Anterior cingulate cortex (tissue), 58 donors: Measurements from ENCODE around the gene ISCU.
"Not testable (repeated sequence)": the region's sequence is repeated elsewhere in the genome, so short reads cannot be mapped to it uniquely, and the experiment has no call there.

ENCODE experiments used
- DNase-seq, 58 donors: peaks; one replicate each; lab custom pipeline; 2025; lab: John Stamatoyannopoulos, UW

The ISCU gene

DNA sequence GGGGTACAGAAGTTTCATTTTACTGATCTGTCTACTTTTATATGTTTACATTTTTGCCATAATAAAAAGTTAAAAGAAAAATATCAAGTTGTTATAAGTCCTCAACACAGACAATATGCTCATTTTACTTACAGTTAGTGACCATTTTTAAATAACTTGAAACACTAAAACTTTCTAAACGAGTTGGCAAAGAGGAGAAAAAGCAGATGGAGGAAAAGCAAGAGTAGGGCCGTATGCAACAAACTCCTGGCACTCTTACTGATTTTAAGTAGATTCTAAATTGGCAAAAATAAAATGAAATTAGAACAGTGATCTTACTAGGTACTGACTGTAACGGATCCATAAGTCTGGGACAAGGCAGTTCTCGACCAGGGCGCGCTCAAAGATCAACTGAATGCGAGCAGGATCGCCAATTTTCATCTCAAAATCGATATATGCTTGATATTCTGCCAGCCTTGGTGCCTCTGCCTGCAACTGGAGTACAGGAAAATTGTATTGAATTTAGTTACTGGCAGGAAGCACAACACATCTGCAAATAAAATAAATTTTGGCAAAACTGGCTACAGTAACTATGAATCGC lies 23.7 kb upstream of the ISCU start:
- DNase-seq = no peak

DNA sequence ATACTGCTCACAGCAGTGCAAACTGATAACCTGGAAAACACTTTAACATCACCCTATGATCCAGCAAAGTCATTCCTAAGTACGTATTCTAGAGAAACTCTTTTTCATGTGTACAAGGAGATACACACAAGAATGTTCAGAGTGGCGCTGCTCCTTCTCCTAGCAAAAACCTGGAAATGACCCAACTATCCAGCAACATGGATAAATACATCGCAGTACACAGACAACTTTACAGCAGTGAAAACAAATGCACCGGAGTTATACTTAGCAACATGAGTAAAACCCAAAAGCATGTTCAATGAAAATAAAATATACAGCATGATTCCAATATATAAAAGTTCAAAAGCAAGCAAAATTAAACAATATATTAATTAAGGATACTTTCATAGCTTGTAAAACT lies 20.1 kb upstream of the ISCU start:
- no peak for DNase-seq

DNA sequence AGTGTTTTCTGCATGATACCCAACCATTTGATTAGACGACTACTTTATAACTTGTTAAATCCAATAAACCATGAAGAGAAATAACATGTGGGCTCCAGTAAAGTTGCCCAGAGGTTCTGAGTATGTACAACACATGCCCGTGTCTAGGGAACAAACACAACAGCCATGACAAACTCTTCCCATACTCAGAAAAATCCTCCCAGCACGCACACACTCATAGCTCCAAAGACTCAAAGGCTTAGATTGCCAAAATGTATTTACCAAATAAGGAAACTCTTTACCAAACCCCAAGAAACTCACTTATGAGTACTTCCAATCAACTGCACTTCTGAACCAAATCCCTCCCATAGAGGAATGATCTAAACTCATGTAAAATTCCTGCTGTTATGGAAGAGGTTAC lies 18.7 kb upstream of the ISCU start:
- DNase-seq = no peak

DNA sequence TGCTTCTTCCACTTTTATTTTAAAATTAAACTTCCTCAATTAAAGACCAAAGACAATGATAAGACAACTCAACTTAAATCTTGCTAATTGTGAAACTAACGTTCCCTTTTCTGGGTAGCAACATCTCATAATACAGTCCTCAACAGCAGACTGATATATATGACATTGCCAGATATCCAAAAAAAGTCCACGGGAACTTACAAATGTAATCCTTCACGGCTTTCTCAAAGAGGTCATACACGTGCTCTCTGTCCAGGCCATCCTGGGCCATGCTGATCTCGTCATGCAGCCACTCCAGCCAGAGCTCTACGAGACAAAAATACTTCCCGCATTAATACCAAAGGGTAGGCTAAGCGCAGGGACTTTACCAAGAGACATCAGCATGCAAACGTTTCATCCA lies 14.7 kb upstream of the ISCU start:
- no peak for DNase-seq

DNA sequence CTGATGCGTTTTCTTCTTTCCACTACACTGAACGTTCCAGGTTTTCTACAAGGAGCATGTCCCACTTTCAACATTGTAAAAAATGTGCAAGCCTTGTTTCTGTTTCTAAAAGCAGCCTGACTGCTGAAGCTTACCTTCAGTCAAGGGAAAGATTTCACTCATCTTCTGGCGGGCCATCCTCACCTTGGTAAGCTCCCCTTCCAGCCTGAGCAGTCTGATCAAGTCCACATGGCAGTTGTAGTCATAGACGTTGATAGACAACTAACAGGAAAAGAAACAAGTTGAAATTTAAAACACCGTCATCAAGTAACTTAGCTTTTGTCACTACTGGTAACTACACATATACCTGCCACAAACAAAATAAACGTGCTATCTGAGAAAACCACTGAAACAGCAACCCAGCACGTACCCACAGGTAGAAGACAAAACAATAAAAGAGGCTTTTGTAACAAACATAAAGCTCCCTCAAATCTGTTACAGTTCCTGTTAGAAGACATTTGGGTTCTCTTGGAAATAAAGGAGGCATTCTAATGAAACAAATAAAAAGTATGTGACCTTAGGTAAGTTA lies 13.4 kb upstream of the ISCU start:
- no peak for DNase-seq

DNA sequence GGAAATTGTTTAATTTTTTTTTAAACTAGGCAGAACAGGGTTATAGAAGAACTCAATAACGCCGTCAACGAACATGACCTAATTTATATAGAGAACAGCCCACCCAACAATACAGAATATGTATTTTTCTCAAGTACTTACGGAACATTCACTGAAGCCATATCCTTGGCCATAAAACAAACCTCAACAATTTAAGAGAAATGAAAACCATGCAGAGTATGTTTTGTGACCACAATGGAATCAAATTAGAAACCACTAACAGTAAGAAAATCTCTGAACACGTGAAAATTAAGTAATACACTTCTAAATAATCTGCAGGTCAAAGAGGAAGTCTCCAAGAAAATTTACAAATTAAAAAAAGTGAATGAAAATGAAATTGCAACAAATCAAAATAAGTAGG lies 10.9 kb upstream of the ISCU start:
- no peak for DNase-seq

DNA sequence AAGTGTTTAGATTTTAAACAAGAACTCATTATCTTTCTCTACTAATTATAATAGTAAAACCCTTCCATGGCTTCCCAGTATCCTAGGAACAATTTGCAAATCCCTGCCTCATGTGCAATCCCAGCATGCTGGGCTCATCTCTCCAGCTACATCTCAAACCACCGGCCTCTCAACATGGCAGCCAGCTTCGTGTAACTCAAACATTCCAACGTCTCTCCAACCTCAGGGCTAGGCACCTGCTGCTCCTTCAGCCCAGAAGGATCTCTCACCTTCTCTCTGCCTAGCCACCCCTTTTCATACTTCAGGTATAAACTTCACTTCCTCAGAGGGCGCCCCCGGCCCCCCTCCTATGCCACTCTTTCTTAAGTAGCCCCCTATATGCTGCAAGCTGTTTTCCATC lies 8.6 kb upstream of the ISCU start:
- no peak for DNase-seq

DNA sequence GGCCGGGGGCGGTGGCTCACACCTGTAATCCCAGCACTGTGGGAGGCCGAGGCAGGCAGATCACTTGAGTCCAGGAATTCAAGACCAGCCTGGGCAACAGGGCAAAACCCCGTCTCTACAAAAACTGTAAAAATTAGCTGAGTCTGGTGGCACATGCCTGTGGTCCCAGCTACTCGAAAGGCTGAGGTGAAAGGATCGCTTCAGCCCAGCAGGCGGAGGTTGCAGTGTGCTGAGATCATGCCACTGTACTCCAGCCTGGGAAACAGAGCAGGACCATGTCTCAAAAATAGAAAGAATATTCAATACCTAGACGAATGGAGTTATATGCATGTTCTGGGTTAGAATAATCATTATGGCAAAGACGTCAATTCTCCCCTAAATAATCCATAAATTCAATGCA lies 7.0 kb upstream of the ISCU start:
- DNase-seq = not testable (repeated sequence)

DNA sequence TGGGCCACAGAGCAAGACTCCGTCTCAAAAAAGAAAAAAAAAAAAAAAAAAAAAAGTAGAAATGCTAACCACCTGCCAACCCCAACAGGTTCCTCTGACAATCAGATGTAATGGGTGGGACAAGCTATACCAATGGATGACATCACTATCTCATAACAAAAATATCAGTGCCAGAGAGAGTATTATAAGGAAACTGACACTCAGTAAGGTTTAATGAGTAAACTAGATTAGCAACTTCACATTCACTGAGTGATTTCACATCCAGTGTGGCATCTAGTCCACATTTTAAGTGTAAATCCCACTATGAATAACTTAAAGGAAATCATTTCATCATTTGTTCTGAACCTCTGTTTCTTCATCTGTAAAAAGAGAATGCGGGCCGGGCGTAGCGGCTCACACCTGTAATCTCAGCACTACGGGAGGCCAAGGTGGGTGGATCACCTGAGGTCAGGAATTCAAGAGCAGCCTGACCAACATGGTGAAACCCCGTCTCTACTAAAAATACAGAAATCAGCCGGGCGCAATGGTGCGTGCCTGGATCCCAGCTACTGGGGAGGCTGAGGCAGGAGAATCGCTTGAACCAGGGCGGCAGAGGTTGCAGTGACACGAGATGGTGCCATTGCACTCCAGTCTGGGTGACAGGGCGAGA lies 3.3 kb upstream of the ISCU start:
- no peak for DNase-seq

DNA sequence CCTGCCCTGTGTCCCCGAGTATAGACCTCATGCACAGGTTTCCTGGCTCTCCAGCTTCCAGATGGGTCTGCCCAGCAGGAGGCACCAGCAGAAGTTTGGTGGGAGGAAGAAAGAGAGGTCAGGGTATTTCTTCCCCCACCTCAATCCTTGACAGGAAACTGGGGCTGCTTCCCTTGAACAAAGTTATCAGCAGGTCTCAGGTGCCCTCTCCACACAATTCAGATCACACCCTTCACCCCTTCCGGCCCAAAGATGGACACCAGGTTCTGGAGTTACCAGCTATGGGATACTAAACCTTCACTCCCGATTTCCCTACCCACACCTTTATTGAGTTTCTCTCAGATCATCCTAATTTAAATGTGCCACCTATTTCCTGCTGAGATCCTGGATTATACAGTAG lies 2.6 kb upstream of the ISCU start:
- DNase-seq = no peak

DNA sequence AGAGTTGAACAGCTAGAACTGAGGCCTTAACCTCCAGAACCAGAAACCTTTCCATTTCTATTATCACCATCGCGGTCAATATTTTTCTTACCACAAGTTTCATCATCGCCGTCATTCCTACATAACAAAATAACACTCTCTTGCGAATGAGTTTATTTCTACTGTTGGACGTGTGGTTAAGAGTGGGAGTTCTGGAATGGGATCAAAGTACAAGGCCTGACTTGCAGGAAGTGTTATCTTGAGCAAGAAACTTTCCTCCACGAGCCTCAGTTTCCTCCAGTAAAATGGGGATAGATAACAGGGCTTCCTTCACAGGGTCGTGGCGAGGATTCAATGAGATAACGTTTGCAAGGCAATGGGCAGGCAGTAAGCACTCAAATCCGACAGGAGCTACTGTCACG lies 2.1 kb upstream of the ISCU start:
- no peak for DNase-seq

DNA sequence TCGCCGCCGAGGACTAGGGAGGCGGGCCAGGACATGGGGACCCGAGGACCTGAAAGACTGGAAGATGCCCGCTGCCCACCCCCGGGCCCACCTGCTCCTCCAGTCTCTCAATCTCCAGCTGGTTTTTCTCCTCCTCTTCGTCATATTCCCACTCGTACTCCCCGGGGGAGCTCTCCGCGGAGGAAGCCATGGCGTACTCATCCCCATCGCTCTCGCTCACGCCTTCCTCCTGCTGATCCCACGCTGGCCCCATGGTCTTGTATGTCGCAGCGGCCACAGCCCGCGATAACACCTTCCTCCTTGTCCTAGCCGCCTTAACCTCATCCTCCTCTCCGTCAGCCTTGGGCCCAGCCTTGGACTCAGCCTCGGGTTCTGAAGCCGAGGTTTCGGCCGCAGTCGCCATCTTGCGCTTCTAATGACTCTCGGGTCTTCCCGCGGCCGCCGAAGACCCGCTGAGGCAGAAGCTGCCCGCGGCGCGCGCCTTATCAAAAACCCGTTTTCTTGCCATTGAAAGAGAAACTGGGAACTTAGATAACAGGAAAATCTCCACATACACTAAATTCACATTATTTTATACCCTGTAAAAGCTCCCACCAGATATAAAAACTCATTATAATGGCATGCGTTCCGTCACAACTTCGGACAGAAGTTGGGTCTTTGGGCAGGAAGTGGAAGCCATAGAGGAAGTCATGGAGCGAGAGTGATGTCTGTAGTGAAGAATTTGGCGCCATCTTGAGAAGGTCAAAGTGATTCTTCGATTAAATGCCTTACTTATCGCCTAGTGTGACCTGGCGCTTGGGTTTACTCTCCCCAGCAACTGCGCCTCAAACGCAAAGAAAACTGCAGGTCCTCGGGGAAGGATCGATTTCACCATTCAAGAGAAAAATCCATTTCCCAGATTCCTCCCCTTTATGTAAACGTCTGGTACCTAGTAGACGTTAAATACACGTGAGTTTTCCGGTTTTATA lies 1.4 kb upstream of the ISCU start, which contains the start of gene SART3:
Gene SART3 (minus strand): TSS at position 422 of the 968 bp plus-strand sequence. CDS start 19 bp downstream, at position 403.
- DNase-seq = peak in 57 of 58 donors; percentile 12 to 89 (median 73)

DNA sequence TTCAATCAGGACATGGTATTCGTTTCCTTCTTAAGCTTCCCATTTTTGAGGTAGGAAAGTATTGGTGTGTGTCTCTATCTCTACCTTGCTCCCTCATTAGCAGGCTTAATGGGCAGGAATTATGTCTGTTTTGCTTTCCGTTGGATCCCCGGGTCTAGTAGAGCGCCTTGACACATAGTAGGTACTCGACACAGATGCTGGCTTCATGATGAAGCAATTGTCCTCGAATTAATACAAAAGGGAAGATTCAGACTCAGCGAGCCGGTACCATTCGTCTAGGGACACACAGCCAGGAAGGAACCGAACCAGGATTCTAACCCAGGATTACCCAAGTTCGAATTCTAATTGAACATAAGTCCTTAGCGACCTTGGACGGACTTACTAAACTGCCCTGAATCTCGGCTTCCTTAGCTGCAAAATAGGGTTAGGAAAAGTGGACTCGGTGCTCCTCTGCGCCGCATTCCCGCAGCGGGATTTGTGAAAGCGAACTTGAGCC lies 496 bp upstream of the ISCU start:
- DNase-seq = no peak

DNA sequence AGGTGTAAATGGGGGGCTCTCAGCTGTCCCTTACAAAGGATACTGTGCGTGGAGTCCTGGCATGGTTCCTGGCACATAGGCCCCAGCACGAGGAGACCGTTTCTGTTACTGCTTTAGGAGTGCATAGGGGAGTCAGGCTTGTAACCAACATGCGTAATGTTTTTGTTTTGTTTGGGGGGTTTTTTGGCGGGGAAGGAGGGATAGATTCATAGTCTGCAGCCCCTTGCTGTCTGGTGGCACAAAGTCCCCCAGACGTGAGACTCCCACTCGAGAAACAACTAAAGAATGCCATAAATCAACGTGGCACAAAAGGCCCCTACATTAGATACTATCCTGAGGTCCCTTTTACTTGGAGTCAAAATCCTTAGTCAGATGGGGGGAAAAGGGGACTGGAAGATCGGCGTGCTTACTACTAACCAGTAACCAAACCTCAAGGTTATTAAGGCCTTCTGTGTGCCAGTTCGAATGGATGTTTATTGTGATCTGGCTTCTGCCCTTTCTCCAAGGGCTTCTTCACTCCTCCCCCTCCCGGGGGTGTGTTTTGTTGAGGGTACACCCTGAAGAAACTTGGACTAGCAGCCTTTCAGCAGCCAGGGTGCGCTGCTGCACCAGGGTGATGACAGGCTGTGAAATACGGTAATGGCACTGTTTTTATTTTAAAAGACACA lies 874 bp downstream of the ISCU start:
- peak in 57 of 58 donors; percentile 3 to 91 (median 60) for DNase-seq

DNA sequence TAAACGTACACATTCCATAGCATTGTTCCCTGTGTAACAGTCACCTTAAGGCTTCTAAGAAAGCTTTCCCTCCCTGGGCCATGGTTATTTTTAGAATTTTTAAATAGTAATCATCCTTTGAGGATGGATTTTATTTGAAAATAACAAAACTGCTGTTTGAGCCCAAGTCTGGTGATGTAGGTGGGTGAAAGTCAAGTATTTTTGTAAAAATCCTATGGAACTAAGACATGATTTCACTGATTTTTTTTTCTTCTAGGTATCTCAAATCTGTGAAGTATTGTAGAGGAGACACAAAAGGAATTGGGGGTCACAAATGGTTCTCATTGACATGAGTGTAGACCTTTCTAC lies 1.4 kb downstream of the ISCU start:
- no peak for DNase-seq

DNA sequence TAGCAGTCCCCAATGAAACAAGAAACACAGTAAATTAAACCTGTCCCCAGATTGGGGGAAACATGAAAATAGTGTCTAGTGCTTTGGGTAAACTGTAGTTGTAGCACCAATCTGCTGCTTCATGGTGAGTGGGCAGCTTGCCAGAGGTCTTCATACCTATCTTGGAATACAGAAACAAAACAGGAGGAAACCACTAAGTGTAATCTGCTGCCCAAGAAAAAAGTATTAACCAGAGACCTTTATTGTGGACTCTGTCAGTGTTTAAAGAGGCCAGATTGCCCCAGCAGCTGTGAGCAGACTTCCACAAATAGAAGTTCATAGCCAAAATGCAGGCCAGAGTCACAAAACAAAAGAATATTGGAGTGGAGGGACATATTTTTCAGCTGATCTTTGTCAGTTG lies 2.3 kb downstream of the ISCU start:
- DNase-seq = no peak

DNA sequence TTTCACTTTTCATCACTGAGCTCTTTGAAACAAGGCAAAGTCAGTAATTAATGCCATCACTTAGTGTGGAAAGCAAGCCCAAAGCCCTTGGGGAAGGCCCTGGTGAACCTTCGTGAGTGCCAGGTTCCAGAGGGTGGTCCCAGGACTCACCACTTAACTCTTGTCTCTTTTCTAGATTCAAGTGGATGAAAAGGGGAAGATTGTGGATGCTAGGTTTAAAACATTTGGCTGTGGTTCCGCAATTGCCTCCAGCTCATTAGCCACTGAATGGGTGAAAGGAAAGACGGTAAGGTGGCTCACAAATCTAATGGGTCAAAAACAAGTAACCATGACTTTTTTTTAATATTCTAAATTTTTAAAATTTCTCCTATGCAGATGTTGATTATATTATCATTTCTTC lies 2.8 kb downstream of the ISCU start:
- no peak for DNase-seq

DNA sequence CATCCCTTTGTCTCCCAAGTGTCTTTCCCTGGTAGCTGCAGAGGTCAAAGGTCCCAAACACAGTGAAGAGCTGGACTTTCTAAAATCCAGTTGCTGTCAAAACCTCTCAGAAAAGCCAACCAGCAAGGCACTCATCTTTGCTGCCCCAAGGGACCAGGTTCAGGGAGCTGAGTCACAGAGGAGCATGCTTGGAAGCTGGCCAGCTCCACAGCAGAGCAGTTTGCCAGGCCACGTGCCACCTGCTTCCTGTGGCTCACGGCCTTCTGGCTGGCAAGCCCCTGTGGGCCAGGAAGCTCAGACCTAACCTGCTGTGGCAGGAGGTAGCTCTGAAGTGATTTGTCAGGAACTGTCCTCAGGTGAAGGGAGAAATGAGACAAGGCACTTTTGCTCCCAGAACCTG lies 3.6 kb downstream of the ISCU start:
- peak in 10 of 58 donors; percentile 6 to 42 (median 18) for DNase-seq

DNA sequence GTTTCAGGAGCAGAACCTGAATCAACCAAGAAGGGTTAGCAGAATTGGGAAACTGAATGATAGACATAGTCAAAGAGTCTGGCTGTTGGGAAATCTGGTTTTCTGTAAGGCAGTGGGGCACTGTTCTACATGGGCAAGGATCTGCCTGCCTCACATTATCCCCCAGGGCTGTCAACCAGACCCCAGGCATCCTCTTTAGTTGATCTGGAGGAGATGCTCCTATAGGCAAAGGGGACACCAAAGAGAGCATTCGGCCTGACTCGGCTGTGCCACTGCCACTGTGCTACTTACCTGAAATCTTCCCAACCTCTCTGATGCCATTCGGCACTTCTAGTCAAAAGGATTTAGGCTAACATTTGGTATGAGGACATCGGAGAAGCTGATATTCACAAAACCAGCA lies 4.1 kb downstream of the ISCU start:
- no peak for DNase-seq
